Neural progenitor cell (in vitro differentiated cells): Measurements from ENCODE around the gene TLNRD1.

Experiments used
- CTCF ChIP-seq: fragments of 200-600 bp; sonication (generic); IDR thresholded peaks from 2 replicates; pipeline ENCODE4 v1.5.1; 2017; ENCODE audit warnings: antibody characterized with exemption, mild to moderate bottlenecking
- EZH2 ChIP-seq: fragments of 200-600 bp; sonication (generic); IDR thresholded peaks from 2 replicates; pipeline ENCODE4 v1.6.1; 2017; ENCODE audit warnings: antibody characterized with exemption, mild to moderate bottlenecking, moderate library complexity
- EZH2phosphoT487 ChIP-seq: fragments of 200-600 bp; sonication (generic); IDR thresholded peaks from 2 replicates; pipeline ENCODE4 v1.6.1; 2017; ENCODE audit warnings: antibody characterized with exemption

DNA sequence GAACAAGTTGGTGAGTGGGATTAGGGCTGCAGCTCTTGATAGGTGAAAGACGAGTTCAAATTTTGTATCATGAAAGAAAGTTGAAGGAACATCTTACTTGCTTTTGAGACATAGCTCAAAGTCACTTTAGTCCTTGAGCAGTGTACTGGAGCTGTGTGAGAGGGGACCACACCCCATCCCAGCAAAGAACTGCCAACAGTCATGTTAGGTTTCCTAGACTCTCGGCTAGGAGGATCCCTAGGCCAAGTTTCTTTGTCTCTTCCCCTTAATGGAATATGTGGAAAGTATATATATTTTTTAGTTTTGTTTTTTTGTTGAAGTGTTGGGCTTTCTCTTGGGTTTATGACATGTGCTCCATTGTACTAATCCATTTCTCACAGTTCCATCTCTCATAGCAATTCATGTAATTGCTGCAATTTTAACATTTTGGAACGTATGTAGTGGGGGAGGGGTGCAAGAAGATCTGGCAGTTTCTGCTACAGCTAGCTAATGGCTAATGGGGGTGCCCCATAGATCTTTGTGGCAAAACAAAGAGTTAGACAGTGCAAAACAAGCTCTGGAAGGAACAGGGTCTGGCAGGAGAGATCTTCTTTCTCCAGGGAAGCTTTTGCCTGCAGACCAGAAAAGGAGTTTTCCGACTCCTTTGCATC lies 25.1 kb downstream of the TLNRD1 start:
- TF ChIP-seq CTCF: no peak
- no peak for TF ChIP-seq EZH2
- no peak for TF ChIP-seq EZH2phosphoT487
